K562 (cell line): ENCODE data around the gene DLGAP1. TPM values are rescaled to one million over a fixed set of nuclear protein-coding genes. Genes with fewer than 3 reads are reported as not detected.

ENCODE experiments used
- ATAC-seq: fragments of 200-7000 bp; cut with Tn5 transposase; 3 replicates; pipeline ENCODE4 v1.9.1; 2020; ENCODE audit warnings: moderate library complexity
- BruUV-seq: library from RNA; stranded (reverse); fragments of 400-500 nt; replicated peaks from 2 replicates; lab custom pipeline; 2021; lab: Mats Ljungman, UMichigan
- CTCF ChIA-PET: fragments of 300-600 bp; formaldehyde crosslinking; extraction: SDS; loops from one replicate; lab custom pipeline; 2021; ENCODE audit warnings: low intra/inter-chr PET ratio; lab: Yijun Ruan, JAX
- POLR2A ChIA-PET: fragments of 300-600, 350-650 bp; sonication (Branson Sonifier 250); formaldehyde crosslinking; extraction: SDS; loops from one replicate; lab custom pipeline; 2021; ENCODE audit warnings: antibody characterized with exemption, inconsistent platforms; lab: Yijun Ruan, JAX
- DNase-seq, 4 experiments: peaks; one replicate each; pipeline versions ENCODE4 v3.0.0 to v3.0.0-alpha.2; 2011 to 2018; ENCODE audit warnings: low spot score in 3 of 4, mixed read lengths in 3 of 4; ENCODE audit errors: extremely low read depth in 1 of 4
- FAIRE-seq: peaks from 2 replicates; lab custom pipeline; 2011; peaks lifted over from hg19 to GRCh38; lab: Jason Lieb, UNC
- H2AFZ ChIP-seq: 2 replicates; pipeline ENCODE4 v1.6.0; 2011; ENCODE audit warnings: low read depth, low read length, control low read depth, inconsistent platforms
- H3K27ac ChIP-seq: fragments of 200-600 bp; 3 replicates; pipeline ENCODE4 v1.8.0; 2011; ENCODE audit warnings: low read depth, mild to moderate bottlenecking, control low read depth, inconsistent platforms, low read length, moderate library complexity, mixed read lengths; ENCODE audit errors: extremely low read depth
- H3K27me3 ChIP-seq, 2 experiments: fragments of 300-600 bp in 1 of 2; 2 replicates in 1 of 2; 3 replicates in 1 of 2; pipeline versions ENCODE4 v1.6.0 to v1.8.0; 2011; ENCODE audit warnings: inconsistent platforms in 2 of 2, low read length in 2 of 2, mild to moderate bottlenecking in 1 of 2, mixed read lengths in 1 of 2, moderate library complexity in 1 of 2; ENCODE audit not compliant: control insufficient read depth in 2 of 2, insufficient read depth in 2 of 2
- H3K36me3 ChIP-seq: fragments of 300-600 bp; 3 replicates; pipeline ENCODE4 v1.8.0; 2011; ENCODE audit warnings: mild to moderate bottlenecking, low read length, inconsistent platforms; ENCODE audit not compliant: control insufficient read depth, insufficient read depth
- H3K4me1 ChIP-seq, 2 experiments: fragments of 200-600 bp in 1 of 2; replicated peaks in 1 of 2; 2 replicates in 1 of 2; 3 replicates in 1 of 2; pipeline versions ENCODE4 v1.5.1 to v1.8.0; 2011; ENCODE audit warnings: inconsistent platforms in 2 of 2, low read length in 2 of 2, mild to moderate bottlenecking in 1 of 2, mixed read lengths in 1 of 2, moderate library complexity in 1 of 2; ENCODE audit not compliant: control insufficient read depth in 2 of 2, insufficient read depth in 2 of 2
- H3K4me2 ChIP-seq: 2 replicates; pipeline ENCODE4 v1.6.1; 2011; ENCODE audit warnings: low read length, control low read depth, inconsistent platforms, mixed read lengths; ENCODE audit not compliant: insufficient read depth
- H3K4me3 ChIP-seq: fragments of 200-600 bp; sonication (generic), shearing (Covaris generic); 2 replicates; pipeline ENCODE4 v1.5.1; 2016; ENCODE audit warnings: control low read depth, inconsistent platforms
- H3K79me2 ChIP-seq: fragments of 200-600 bp; 3 replicates; pipeline ENCODE4 v1.8.0; 2011; ENCODE audit warnings: low read length, inconsistent platforms; ENCODE audit not compliant: control insufficient read depth, insufficient read depth
- H3K9ac ChIP-seq, 2 experiments: 2 replicates each; pipeline versions ENCODE4 v1.6.0 to v1.6.1; 2011; ENCODE audit warnings: low read depth in 2 of 2, low read length in 2 of 2, control low read depth in 1 of 2, inconsistent platforms in 1 of 2, mild to moderate bottlenecking in 1 of 2, mixed read lengths in 1 of 2; ENCODE audit not compliant: insufficient read depth in 1 of 2
- H3K9me1 ChIP-seq: one replicate; pipeline ENCODE4 v1.6.0; 2011; ENCODE audit warnings: inconsistent platforms, mild to moderate bottlenecking, low read length, moderate library complexity; ENCODE audit not compliant: control insufficient read depth, insufficient read depth
- H3K9me3 ChIP-seq: replicated peaks from 2 replicates; pipeline ENCODE4 v1.5.1; 2011; ENCODE audit warnings: low read depth, low read length, inconsistent platforms; ENCODE audit not compliant: control insufficient read depth, insufficient read depth
- H4K20me1 ChIP-seq: replicated peaks from 2 replicates; pipeline ENCODE4 v1.6.1; 2011; ENCODE audit warnings: low read length, inconsistent platforms, mixed read lengths; ENCODE audit not compliant: control insufficient read depth, insufficient read depth
- ATF1 ChIP-seq, 2 experiments: fragments of 450-650 bp in 1 of 2; IDR thresholded peaks; 2 replicates each; pipeline ENCODE4 v1.6.1; 2016; ENCODE audit warnings: missing compliant biosample characterization in 1 of 2, missing genetic modification characterization in 1 of 2
- ATF6 ChIP-seq: sonication (generic); formaldehyde crosslinking; IDR thresholded peaks from 2 replicates; pipeline ENCODE4 v1.4.0; 2020; ENCODE audit warnings: mild to moderate bottlenecking, missing genetic modification reagents
- ESRRA ChIP-seq: fragments of 450-650 bp; IDR thresholded peaks from 2 replicates; pipeline ENCODE4 v1.6.1; 2014; ENCODE audit warnings: low read depth, mild to moderate bottlenecking, moderate library complexity, borderline replicate concordance
- ETV6 ChIP-seq, 3 experiments: fragments of 150-350 bp in 1 of 3; sonication (generic) in 1 of 3; formaldehyde crosslinking in 1 of 3; IDR thresholded peaks; 2 replicates each; pipeline versions ENCODE4 v1.6.1 to v1.8.0; 2014 to 2022; ENCODE audit warnings: borderline replicate concordance in 2 of 3, low read depth in 2 of 3, antibody characterized with exemption in 1 of 3, low read length in 1 of 3, mild to moderate bottlenecking in 1 of 3, missing genetic modification reagents in 1 of 3
- FOS ChIP-seq: IDR thresholded peaks from 3 replicates; pipeline ENCODE4 v1.6.1; 2011; ENCODE audit not compliant: insufficient read length; ENCODE audit errors: extremely low read depth
- GATA2 ChIP-seq: sonication (generic); formaldehyde crosslinking; IDR thresholded peaks from 2 replicates; pipeline ENCODE4 v1.4.0; 2020; ENCODE audit warnings: mild to moderate bottlenecking, missing genetic modification reagents
- HDAC2 ChIP-seq: fragments of 450-650 bp; IDR thresholded peaks from 2 replicates; pipeline ENCODE4 v1.6.1; 2016; ENCODE audit warnings: mild to moderate bottlenecking
- HNRNPL ChIP-seq: fragments of 200-400 bp; formaldehyde crosslinking; IDR thresholded peaks from 2 replicates; pipeline ENCODE4 v1.6.1; 2017; ENCODE audit warnings: low read depth, mild to moderate bottlenecking, low read length
- KDM5B ChIP-seq: fragments of 200-600 bp; sonication (generic); IDR thresholded peaks from 2 replicates; pipeline ENCODE4 v1.6.1; 2012; ENCODE audit warnings: low read depth, mild to moderate bottlenecking, moderate library complexity, low read length, control low read depth, inconsistent platforms; ENCODE audit not compliant: insufficient replicate concordance
- PHTF2 ChIP-seq: fragments of 250-450 bp; sonication (Bioruptor Pico); IDR thresholded peaks from 2 replicates; pipeline ENCODE4 v1.5.0; 2021; ENCODE audit warnings: mild to moderate bottlenecking
- SMARCA4 ChIP-seq: fragments of 450-650 bp; IDR thresholded peaks from 2 replicates; pipeline ENCODE4 v1.6.1; 2016
- TEAD1 ChIP-seq, 2 experiments: fragments of 450-650 bp in 1 of 2; sonication (generic) in 1 of 2; formaldehyde crosslinking; IDR thresholded peaks; 2 replicates each; pipeline versions ENCODE4 v1.4.0 to v1.8.0; 2020 to 2022; ENCODE audit warnings: mild to moderate bottlenecking in 2 of 2, missing genetic modification reagents in 1 of 2
- ZNF24 ChIP-seq: fragments of 450-650 bp; IDR thresholded peaks from 2 replicates; pipeline ENCODE4 v1.6.1; 2016
- ZNF584 ChIP-seq: fragments of 200-800 bp; sonication (Bioruptor generic); IDR thresholded peaks from 2 replicates; pipeline ENCODE4 v1.6.1; 2016; ENCODE audit warnings: low read depth, mild to moderate bottlenecking, missing genetic modification characterization, missing compliant biosample characterization
- ZNF766 ChIP-seq: fragments of 200-800 bp; sonication (Bioruptor generic); conservative IDR thresholded peaks from 2 replicates; pipeline ENCODE4 v1.6.1; 2016; ENCODE audit warnings: missing genetic modification characterization, missing compliant biosample characterization
- WGBS: fragments of 100-300 bp; shearing (Covaris generic); methylation state at CpG from one replicate; pipeline ENCODE4 v1.1.6; 2016; ENCODE audit warnings: low coverage, mixed read lengths; ENCODE audit not compliant: insufficient coverage; ENCODE audit errors: missing lambda C conversion rate; 5-methylcytosine and 5-hydroxymethylcytosine counted together
- in situ Hi-C: fragments of 300-500 bp; cut with MboI; formaldehyde crosslinking; loops from 4 replicates; pipeline ENCODE4 v1.15.0; 2018; ENCODE audit warnings: inconsistent platforms, mixed read lengths
- intact Hi-C: fragments of 100-400 bp; cut with micrococcal nuclease; formaldehyde crosslinking; loops from 2 replicates; pipeline ENCODE4 v1.14.2; 2022
- polyA plus RNA-seq, 8 experiments: library from polyadenylated mRNA; depleted of rRNA in 4 of 8; stranded (reverse) in 5 of 8; unstranded in 3 of 8; fragments of >200 nt; fragmentation: Nextera tagmentation in 2 of 8; fragmentation: Illumina TruSeq in 1 of 8; extraction: Ambion mirVana in 2 of 8; extraction: Trizol in 1 of 8; gene quantifications; 2 replicates each; pipeline versions ENCODE4 v1.2.1 to v1.2.3, GENCODE V29; 2011 to 2014; ENCODE audit warnings: inconsistent platforms in 1 of 8, missing spikeins in 1 of 8
- total RNA-seq, 7 experiments: library from RNA; depleted of rRNA in 6 of 7; stranded (reverse); fragments of >200 nt in 6 of 7; fragmentation: Illumina TruSeq in 2 of 7; extraction: Trizol in 2 of 7; gene quantifications; 2 replicates each; pipeline versions ENCODE4 v1.2.1 to v1.2.3, GENCODE V29; 2011 to 2021; ENCODE audit warnings: low replicate concordance in 1 of 7
- TF ChIP-seq, protein P1 (sequence below): sonication (generic); formaldehyde crosslinking; IDR thresholded peaks from 2 replicates; pipeline ENCODE4 v1.8.1; 2023; ENCODE audit warnings: mild to moderate bottlenecking, missing genetic modification reagents

Gene DLGAP1
- total and polyA plus RNA-seq, 9 of the 15 experiments (the other 6 are each of a cell fraction or from before 2014, with no cell fraction given): 0.04 to 0.22 (median 0.08) TPM

GRCh38 chr18:3867236-3867635 is 587.9 kb downstream of the DLGAP1 start:
- TF ChIP-seq ETV6 (IDR thresholded peaks at IDR 0.05; ENCODE audit: borderline replicate concordance in 1 of 2, low read depth in 2 of 2, low read length in 1 of 2) (no peak), ETV6 (CRISPR knock-in tag; IDR thresholded peaks at IDR 0.05; ENCODE audit: borderline replicate concordance) (no peak), ZNF766 (CRISPR knock-in tag) (no peak), ATF6 (CRISPR knock-in tag) (no peak), ZNF584 (CRISPR knock-in tag) (no peak), ESRRA (no peak), PHTF2 (no peak), ATF1 (CRISPR knock-in tag; IDR thresholded peaks at IDR 0.05) (no peak), ATF1 (tag; IDR thresholded peaks at IDR 0.05) (no peak), ZNF24 (no peak), HDAC2 (no peak), FOS (no peak), HNRNPL (no peak), SMARCA4 (no peak), KDM5B (no peak), TEAD1 (CRISPR knock-in tag; IDR thresholded peaks at IDR 0.05) (no peak), GATA2 (CRISPR knock-in tag) (no peak)
- TF ChIP-seq, protein P1, sequence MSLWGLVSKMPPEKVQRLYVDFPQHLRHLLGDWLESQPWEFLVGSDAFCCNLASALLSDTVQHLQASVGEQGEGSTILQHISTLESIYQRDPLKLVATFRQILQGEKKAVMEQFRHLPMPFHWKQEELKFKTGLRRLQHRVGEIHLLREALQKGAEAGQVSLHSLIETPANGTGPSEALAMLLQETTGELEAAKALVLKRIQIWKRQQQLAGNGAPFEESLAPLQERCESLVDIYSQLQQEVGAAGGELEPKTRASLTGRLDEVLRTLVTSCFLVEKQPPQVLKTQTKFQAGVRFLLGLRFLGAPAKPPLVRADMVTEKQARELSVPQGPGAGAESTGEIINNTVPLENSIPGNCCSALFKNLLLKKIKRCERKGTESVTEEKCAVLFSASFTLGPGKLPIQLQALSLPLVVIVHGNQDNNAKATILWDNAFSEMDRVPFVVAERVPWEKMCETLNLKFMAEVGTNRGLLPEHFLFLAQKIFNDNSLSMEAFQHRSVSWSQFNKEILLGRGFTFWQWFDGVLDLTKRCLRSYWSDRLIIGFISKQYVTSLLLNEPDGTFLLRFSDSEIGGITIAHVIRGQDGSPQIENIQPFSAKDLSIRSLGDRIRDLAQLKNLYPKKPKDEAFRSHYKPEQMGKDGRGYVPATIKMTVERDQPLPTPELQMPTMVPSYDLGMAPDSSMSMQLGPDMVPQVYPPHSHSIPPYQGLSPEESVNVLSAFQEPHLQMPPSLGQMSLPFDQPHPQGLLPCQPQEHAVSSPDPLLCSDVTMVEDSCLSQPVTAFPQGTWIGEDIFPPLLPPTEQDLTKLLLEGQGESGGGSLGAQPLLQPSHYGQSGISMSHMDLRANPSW (CRISPR knock-in tag): no peak
- Histone ChIP-seq H2AFZ (no peak overlapping the region), H3K4me3 (no peak overlapping the region), H3K4me2 (no peak overlapping the region), H3K27me3 (peaks cover 0 to 7% of the 10 kb centered on the region in 2 experiments; a peak in 1 of 5 replicates), H3K4me1 (no peaks in the 10 kb centered on the region), H3K9me1 (no peaks in the 10 kb centered on the region), H3K9ac (no peak overlapping the region), H3K79me2 (no peaks in the 10 kb centered on the region), H4K20me1 (no peaks in the 10 kb centered on the region), H3K9me3 (no peaks in the 10 kb centered on the region), H3K36me3 (no peaks in the 10 kb centered on the region), H3K27ac (no peak overlapping the region)
- CTCF ChIA-PET: no interaction called here
- WGBS: 0% methylated on average over 3 of the region's 3 CpGs
- POLR2A ChIA-PET: interaction anchor here (0.8 to 1.1 kb wide), 2 partner anchors 9 to 152 kb away, joined by 3 read pairs; no protein-coding TSS in a partner anchor
- ATAC-seq (no peak), DNase-seq (no peak), FAIRE-seq (no peak)
- BruUV-seq: no TSS peak
- intact Hi-C loops: loop anchor here (5.0 kb wide), 1 partner anchor 130 kb away; no protein-coding TSS in a partner anchor
- in situ Hi-C loops: loop anchor here (5.0 kb wide), 1 partner anchor 590 kb away; no protein-coding TSS in a partner anchor
